Liver (tissue), 3 donors: ENCODE data around the gene VWC2.

Source experiments
- EGR1 ChIP-seq, 2 donors: IDR thresholded peaks; 2 replicates each; pipeline ENCODE4 v1.6.1; 2016 to 2018; ENCODE audit warnings: antibody characterized with exemption in 2 of 2, low read depth in 2 of 2
- GABPA ChIP-seq, 2 donors: IDR thresholded peaks in 1 of 2; conservative IDR thresholded peaks in 1 of 2; 2 replicates each; pipeline ENCODE4 v1.6.1; 2016; ENCODE audit warnings: antibody characterized with exemption in 2 of 2, mild to moderate bottlenecking in 1 of 2, moderate library complexity in 1 of 2
- JUND ChIP-seq, 2 donors: IDR thresholded peaks; 2 replicates each; pipeline ENCODE4 v1.6.1; 2016; ENCODE audit warnings: antibody characterized with exemption in 2 of 2
- RAD21 ChIP-seq, 2 donors: IDR thresholded peaks; 2 replicates each; pipeline ENCODE4 v1.6.1; 2016; ENCODE audit warnings: antibody characterized with exemption in 2 of 2, mild to moderate bottlenecking in 2 of 2
- RXRA ChIP-seq, 2 donors: IDR thresholded peaks; 2 replicates each; pipeline ENCODE4 v1.6.1; 2017 to 2018; ENCODE audit warnings: antibody characterized with exemption in 2 of 2, mild to moderate bottlenecking in 1 of 2
- SP1 ChIP-seq: IDR thresholded peaks from 2 replicates; pipeline ENCODE4 v1.6.1; 2018; ENCODE audit warnings: antibody characterized with exemption, mild to moderate bottlenecking
- TAF1 ChIP-seq: conservative IDR thresholded peaks from 2 replicates; pipeline ENCODE4 v1.6.1; 2016; ENCODE audit warnings: antibody characterized with exemption, mild to moderate bottlenecking
- YY1 ChIP-seq: IDR thresholded peaks from 2 replicates; pipeline ENCODE4 v1.6.1; 2016; ENCODE audit warnings: antibody characterized with exemption, mild to moderate bottlenecking
- TF ChIP-seq, protein P1 (sequence below): fragments of 150-350 bp; IDR thresholded peaks from 2 replicates; pipeline ENCODE4 v1.5.1; 2017; ENCODE audit warnings: improper control_type of control experiment, low read depth, low read length; ENCODE audit not compliant: missing input control
- TF ChIP-seq, protein P2 (sequence below): IDR thresholded peaks from 2 replicates; pipeline ENCODE4 v1.6.1; 2016; ENCODE audit warnings: antibody characterized with exemption, mild to moderate bottlenecking
- TF ChIP-seq, protein P3 (sequence below): IDR thresholded peaks from 2 replicates; pipeline ENCODE4 v1.6.1; 2016; ENCODE audit warnings: antibody characterized with exemption
- TF ChIP-seq, protein P4 (sequence below): IDR thresholded peaks from 2 replicates; pipeline ENCODE4 v1.6.1; 2016; ENCODE audit warnings: antibody characterized with exemption
- TF ChIP-seq, protein P5 (sequence below): IDR thresholded peaks from 2 replicates; pipeline ENCODE4 v1.6.1; 2016; ENCODE audit warnings: antibody characterized with exemption
- donor health status: healthy.
- donor health status: healthy.

DNA sequence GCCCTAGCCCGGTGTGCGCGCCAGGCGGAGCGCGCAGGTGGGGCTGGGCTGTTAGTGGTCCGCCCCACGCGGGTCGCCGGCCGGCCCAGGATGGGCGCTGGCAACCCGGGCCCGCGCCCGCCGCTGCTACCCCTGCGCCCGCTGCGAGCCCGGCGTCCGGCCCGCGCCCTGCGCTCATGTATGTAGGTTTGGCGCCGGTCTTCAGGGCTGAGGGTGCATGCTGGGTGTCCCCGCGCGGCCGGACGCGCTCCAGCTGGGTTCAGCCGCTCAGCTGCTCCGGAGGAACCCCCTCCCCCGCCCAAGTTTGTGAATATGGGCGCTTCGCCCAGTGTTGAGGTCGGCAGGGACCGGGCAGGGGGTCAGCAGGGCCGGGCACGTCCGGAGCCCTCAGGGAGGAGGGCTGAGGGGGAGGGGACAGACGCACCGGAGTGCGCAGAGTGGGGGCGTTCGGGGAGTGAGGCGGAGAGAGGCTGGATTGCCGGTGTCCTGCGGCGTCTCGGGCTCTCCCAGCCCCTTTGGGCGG is 559 bp downstream of the VWC2 start:
- TF ChIP-seq, protein P1, sequence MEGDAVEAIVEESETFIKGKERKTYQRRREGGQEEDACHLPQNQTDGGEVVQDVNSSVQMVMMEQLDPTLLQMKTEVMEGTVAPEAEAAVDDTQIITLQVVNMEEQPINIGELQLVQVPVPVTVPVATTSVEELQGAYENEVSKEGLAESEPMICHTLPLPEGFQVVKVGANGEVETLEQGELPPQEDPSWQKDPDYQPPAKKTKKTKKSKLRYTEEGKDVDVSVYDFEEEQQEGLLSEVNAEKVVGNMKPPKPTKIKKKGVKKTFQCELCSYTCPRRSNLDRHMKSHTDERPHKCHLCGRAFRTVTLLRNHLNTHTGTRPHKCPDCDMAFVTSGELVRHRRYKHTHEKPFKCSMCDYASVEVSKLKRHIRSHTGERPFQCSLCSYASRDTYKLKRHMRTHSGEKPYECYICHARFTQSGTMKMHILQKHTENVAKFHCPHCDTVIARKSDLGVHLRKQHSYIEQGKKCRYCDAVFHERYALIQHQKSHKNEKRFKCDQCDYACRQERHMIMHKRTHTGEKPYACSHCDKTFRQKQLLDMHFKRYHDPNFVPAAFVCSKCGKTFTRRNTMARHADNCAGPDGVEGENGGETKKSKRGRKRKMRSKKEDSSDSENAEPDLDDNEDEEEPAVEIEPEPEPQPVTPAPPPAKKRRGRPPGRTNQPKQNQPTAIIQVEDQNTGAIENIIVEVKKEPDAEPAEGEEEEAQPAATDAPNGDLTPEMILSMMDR: no peak
- TF ChIP-seq TAF1 (no peak), RXRA (IDR thresholded peaks at IDR 0.05) (no peak), GABPA (IDR thresholded peaks at IDR 0.05 in 1 of 2, conservative IDR thresholded peaks at IDR 0.05 in 1 of 2) (no peak), JUND (IDR thresholded peaks at IDR 0.05) (no peak), SP1 (no peak), RAD21 (IDR thresholded peaks at IDR 0.05) (no peak), YY1 (no peak), EGR1 (IDR thresholded peaks at IDR 0.05; ENCODE audit: low read depth in 2 of 2) (no peak)
- TF ChIP-seq, protein P2, sequence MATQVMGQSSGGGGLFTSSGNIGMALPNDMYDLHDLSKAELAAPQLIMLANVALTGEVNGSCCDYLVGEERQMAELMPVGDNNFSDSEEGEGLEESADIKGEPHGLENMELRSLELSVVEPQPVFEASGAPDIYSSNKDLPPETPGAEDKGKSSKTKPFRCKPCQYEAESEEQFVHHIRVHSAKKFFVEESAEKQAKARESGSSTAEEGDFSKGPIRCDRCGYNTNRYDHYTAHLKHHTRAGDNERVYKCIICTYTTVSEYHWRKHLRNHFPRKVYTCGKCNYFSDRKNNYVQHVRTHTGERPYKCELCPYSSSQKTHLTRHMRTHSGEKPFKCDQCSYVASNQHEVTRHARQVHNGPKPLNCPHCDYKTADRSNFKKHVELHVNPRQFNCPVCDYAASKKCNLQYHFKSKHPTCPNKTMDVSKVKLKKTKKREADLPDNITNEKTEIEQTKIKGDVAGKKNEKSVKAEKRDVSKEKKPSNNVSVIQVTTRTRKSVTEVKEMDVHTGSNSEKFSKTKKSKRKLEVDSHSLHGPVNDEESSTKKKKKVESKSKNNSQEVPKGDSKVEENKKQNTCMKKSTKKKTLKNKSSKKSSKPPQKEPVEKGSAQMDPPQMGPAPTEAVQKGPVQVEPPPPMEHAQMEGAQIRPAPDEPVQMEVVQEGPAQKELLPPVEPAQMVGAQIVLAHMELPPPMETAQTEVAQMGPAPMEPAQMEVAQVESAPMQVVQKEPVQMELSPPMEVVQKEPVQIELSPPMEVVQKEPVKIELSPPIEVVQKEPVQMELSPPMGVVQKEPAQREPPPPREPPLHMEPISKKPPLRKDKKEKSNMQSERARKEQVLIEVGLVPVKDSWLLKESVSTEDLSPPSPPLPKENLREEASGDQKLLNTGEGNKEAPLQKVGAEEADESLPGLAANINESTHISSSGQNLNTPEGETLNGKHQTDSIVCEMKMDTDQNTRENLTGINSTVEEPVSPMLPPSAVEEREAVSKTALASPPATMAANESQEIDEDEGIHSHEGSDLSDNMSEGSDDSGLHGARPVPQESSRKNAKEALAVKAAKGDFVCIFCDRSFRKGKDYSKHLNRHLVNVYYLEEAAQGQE: no peak
- TF ChIP-seq, protein P3, sequence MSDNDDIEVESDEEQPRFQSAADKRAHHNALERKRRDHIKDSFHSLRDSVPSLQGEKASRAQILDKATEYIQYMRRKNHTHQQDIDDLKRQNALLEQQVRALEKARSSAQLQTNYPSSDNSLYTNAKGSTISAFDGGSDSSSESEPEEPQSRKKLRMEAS: no peak
- TF ChIP-seq, protein P4, sequence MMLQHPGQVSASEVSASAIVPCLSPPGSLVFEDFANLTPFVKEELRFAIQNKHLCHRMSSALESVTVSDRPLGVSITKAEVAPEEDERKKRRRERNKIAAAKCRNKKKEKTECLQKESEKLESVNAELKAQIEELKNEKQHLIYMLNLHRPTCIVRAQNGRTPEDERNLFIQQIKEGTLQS: no peak
- TF ChIP-seq, protein P5, sequence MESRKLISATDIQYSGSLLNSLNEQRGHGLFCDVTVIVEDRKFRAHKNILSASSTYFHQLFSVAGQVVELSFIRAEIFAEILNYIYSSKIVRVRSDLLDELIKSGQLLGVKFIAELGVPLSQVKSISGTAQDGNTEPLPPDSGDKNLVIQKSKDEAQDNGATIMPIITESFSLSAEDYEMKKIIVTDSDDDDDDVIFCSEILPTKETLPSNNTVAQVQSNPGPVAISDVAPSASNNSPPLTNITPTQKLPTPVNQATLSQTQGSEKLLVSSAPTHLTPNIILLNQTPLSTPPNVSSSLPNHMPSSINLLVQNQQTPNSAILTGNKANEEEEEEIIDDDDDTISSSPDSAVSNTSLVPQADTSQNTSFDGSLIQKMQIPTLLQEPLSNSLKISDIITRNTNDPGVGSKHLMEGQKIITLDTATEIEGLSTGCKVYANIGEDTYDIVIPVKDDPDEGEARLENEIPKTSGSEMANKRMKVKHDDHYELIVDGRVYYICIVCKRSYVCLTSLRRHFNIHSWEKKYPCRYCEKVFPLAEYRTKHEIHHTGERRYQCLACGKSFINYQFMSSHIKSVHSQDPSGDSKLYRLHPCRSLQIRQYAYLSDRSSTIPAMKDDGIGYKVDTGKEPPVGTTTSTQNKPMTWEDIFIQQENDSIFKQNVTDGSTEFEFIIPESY: no peak
